ENCODE measurements around the gene UBE2G2.
"Not testable (repeated sequence)": the region's sequence is repeated elsewhere in the genome, so short reads cannot be mapped to it uniquely, and the experiment has no call there.

DNA sequence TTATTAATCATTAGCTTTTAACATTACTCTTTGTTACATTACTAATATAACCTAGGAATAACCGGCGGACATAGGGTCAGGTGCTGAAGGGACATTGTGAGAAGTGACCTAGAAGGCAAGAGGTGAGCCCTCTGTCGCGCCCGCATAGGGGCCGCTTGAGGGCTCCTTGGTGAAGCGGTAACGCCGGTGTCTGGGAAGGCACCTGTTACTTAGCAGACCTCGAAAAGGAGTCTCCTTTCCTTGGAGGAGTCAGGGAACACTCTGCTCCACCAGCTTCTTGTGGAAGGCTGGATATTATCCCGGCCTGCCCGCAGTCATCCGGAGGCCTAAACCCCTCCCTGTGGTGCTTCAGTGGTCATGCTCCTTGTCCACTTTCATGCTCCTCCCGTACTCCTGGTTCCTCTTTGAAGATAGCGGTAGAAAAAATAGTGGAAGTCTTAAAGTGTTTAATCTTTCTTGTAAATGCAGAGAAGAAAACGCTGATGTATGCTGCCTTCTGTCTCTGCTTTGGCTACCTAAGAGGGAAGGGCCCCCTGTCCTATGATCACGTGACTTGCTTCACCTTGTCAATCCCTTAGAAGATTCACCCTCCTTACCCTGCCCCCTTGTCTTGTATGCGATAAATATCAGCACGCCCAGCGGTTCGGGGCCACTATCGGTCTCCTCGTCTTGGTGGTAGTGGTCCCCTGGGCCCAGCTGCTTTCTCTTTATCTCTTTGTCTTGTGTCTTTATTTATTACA lies 31.1 kb upstream of the UBE2G2 start:
- TF ChIP-seq, protein P1, sequence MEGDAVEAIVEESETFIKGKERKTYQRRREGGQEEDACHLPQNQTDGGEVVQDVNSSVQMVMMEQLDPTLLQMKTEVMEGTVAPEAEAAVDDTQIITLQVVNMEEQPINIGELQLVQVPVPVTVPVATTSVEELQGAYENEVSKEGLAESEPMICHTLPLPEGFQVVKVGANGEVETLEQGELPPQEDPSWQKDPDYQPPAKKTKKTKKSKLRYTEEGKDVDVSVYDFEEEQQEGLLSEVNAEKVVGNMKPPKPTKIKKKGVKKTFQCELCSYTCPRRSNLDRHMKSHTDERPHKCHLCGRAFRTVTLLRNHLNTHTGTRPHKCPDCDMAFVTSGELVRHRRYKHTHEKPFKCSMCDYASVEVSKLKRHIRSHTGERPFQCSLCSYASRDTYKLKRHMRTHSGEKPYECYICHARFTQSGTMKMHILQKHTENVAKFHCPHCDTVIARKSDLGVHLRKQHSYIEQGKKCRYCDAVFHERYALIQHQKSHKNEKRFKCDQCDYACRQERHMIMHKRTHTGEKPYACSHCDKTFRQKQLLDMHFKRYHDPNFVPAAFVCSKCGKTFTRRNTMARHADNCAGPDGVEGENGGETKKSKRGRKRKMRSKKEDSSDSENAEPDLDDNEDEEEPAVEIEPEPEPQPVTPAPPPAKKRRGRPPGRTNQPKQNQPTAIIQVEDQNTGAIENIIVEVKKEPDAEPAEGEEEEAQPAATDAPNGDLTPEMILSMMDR (optimal IDR thresholded peaks at IDR 0.05 in 1 of 3, IDR thresholded peaks at IDR 0.05 in 1 of 3, conservative IDR thresholded peaks at IDR 0.05 in 1 of 3; ENCODE audit: extremely low read depth in 1 of 3, insufficient read depth in 2 of 3, low read length in 3 of 3) = not testable (repeated sequence)
- TF ChIP-seq EZH2 (IDR thresholded peaks at IDR 0.05; ENCODE audit: low read length) = not testable (repeated sequence)
